Caki2 (cell line): ENCODE measurements around the gene CEP83. TPM values are rescaled to one million over a fixed set of nuclear protein-coding genes. Genes with fewer than 3 reads are reported as not detected.

Experiments used
- DNase-seq: peaks from one replicate; pipeline ENCODE4 v3.0.0-alpha.2; 2015; ENCODE audit warnings: low read depth
- in situ Hi-C: cut with HindIII; loops from 2 replicates; pipeline ENCODE4 v1.10.0; 2016; ENCODE audit warnings: low sequenced_read_pairs, low pct_unique_long_range_greater_than_20kb, mixed read lengths
- total RNA-seq: library from RNA; depleted of rRNA; stranded (reverse); fragments of >200 nt; shearing (Covaris generic); gene quantifications from 2 replicates; pipeline ENCODE4 v1.2.3, GENCODE V29; 2014; ENCODE audit warnings: low replicate concordance

Gene CEP83
- total RNA-seq, 1 experiment from 2014 or later: 10.6 TPM

- in situ Hi-C loops: no loop called here
- no peak for DNase-seq
Observed at GRCh38 chr12:94286583-94287244, 173.0 kb downstream of the CEP83 start.

- in situ Hi-C loops: no loop called here
- no peak for DNase-seq
Observed at GRCh38 chr12:94285943-94286582, 173.6 kb downstream of the CEP83 start.

GRCh38 chr12:94284859-94285258 lies 174.8 kb downstream of the CEP83 start:
- DNase-seq: no peak
- in situ Hi-C loops: no loop called here

GRCh38 chr12:94284046-94284445 lies 175.6 kb downstream of the CEP83 start:
- in situ Hi-C loops: no loop called here

GRCh38 chr12:94282675-94283074 lies 177.0 kb downstream of the CEP83 start:
- in situ Hi-C loops: no loop called here
- DNase-seq: no peak

More at GRCh38 chr12:94284046-94284445, 175.6 kb downstream of the CEP83 start:
- DNase-seq: no peak

GRCh38 chr12:94280063-94280462 lies 179.6 kb downstream of the CEP83 start:
- in situ Hi-C loops: no loop called here
- DNase-seq: no peak

- DNase-seq: no peak
- in situ Hi-C loops: no loop called here
Observed at GRCh38 chr12:94277426-94278000, 182.2 kb downstream of the CEP83 start.

GRCh38 chr12:94276725-94277124 lies 182.9 kb downstream of the CEP83 start:
- DNase-seq: no peak
- in situ Hi-C loops: no loop called here

- in situ Hi-C loops: no loop called here
- DNase-seq: no peak
Observed at GRCh38 chr12:94273272-94273671, 186.4 kb downstream of the CEP83 start.

GRCh38 chr12:94272280-94272679 lies 187.4 kb downstream of the CEP83 start:
- DNase-seq: no peak
- in situ Hi-C loops: no loop called here

GRCh38 chr12:94271351-94271750 lies 188.3 kb downstream of the CEP83 start:
- DNase-seq: no peak
- in situ Hi-C loops: no loop called here

- DNase-seq: no peak
- in situ Hi-C loops: no loop called here
Observed at GRCh38 chr12:94269316-94269999, 190.2 kb downstream of the CEP83 start.

GRCh38 chr12:94267921-94268471 lies 191.7 kb downstream of the CEP83 start:
- in situ Hi-C loops: no loop called here
- DNase-seq: no peak

GRCh38 chr12:94267537-94267872 lies 192.2 kb downstream of the CEP83 start:
- in situ Hi-C loops: no loop called here
- DNase-seq: no peak

GRCh38 chr12:94266796-94267536 lies 192.7 kb downstream of the CEP83 start:
- no peak for DNase-seq

GRCh38 chr12:94265966-94266745 lies 193.5 kb downstream of the CEP83 start:
- in situ Hi-C loops: no loop called here
- DNase-seq: no peak

More at GRCh38 chr12:94266796-94267536, 192.7 kb downstream of the CEP83 start:
- in situ Hi-C loops: no loop called here

- DNase-seq: no peak
- in situ Hi-C loops: no loop called here
Observed at GRCh38 chr12:94265539-94265938, 194.1 kb downstream of the CEP83 start.
